Measurements from ENCODE around the gene RASIP1.

RASIP1 gene

GRCh38 chr19:48673436-48674100, 66.8 kb downstream of the RASIP1 start:
- no peaks in the 10 kb centered on the region for H3K36me3 ChIP-seq (ENCODE audit: low read depth)
- no peaks in the 10 kb centered on the region for H3K27me3 ChIP-seq (ENCODE audit: insufficient read depth, poor library complexity, severe bottlenecking)
- H3K9me3 ChIP-seq (ENCODE audit: severe bottlenecking): no peaks in the 10 kb centered on the region
- no peak for DNase-seq (ENCODE audit: low spot score)
- no peak for TF ChIP-seq CTCF (IDR thresholded peaks at IDR 0.05; ENCODE audit: poor library complexity, severe bottlenecking)
- H3K4me3 ChIP-seq (ENCODE audit: severe bottlenecking): no peak overlapping the region
- no peak overlapping the region for H3K27ac ChIP-seq (ENCODE audit: poor library complexity, severe bottlenecking)
- no peak for ATAC-seq (ENCODE audit: low read depth)
- no peaks in the 10 kb centered on the region for H3K4me1 ChIP-seq (ENCODE audit: insufficient read depth, poor library complexity, severe bottlenecking)

- H3K27me3 ChIP-seq (ENCODE audit: insufficient read depth, poor library complexity, severe bottlenecking): no peaks in the 10 kb centered on the region
- H3K9me3 ChIP-seq (ENCODE audit: severe bottlenecking): no peaks in the 10 kb centered on the region
- ATAC-seq (ENCODE audit: low read depth) (no peak), DNase-seq (ENCODE audit: low spot score) (no peak)
- no peak within 1 kb of the TSS for H3K4me3 ChIP-seq (ENCODE audit: severe bottlenecking)
- no peaks in the 10 kb centered on the region for H3K4me1 ChIP-seq (ENCODE audit: insufficient read depth, poor library complexity, severe bottlenecking)
- no peak for TF ChIP-seq CTCF (IDR thresholded peaks at IDR 0.05; ENCODE audit: poor library complexity, severe bottlenecking)
- H3K36me3 ChIP-seq (ENCODE audit: low read depth): no peaks in the 10 kb centered on the region
- no peak within 1 kb of the TSS for H3K27ac ChIP-seq (ENCODE audit: poor library complexity, severe bottlenecking)
Measured at GRCh38 chr19:48672994-48673393, 67.4 kb downstream of the RASIP1 start, which contains the start of gene NTN5. TSS of gene NTN5 (minus strand) at chr19:48673017. CDS start at chr19:48670986, 2,031 bp downstream.

- Histone ChIP-seq H3K36me3 (ENCODE audit: low read depth) (no peaks in the 10 kb centered on the region), H3K4me1 (ENCODE audit: insufficient read depth, poor library complexity, severe bottlenecking) (no peaks in the 10 kb centered on the region), H3K27me3 (ENCODE audit: insufficient read depth, poor library complexity, severe bottlenecking) (no peaks in the 10 kb centered on the region), H3K27ac (ENCODE audit: poor library complexity, severe bottlenecking) (no peak overlapping the region), H3K9me3 (ENCODE audit: severe bottlenecking) (no peaks in the 10 kb centered on the region), H3K4me3 (ENCODE audit: severe bottlenecking) (no peak overlapping the region)
- ATAC-seq (ENCODE audit: low read depth) (no peak), DNase-seq (ENCODE audit: low spot score) (no peak)
- TF ChIP-seq CTCF (IDR thresholded peaks at IDR 0.05; ENCODE audit: poor library complexity, severe bottlenecking): no peak
Measured at GRCh38 chr19:48671446-48671995, 68.9 kb downstream of the RASIP1 start.

GRCh38 chr19:48670699-48671445, 69.5 kb downstream of the RASIP1 start:
- no peak for TF ChIP-seq CTCF (IDR thresholded peaks at IDR 0.05; ENCODE audit: poor library complexity, severe bottlenecking)
- Histone ChIP-seq H3K4me1 (ENCODE audit: insufficient read depth, poor library complexity, severe bottlenecking) (no peaks in the 10 kb centered on the region), H3K4me3 (ENCODE audit: severe bottlenecking) (no peak overlapping the region), H3K27ac (ENCODE audit: poor library complexity, severe bottlenecking) (no peak overlapping the region), H3K36me3 (ENCODE audit: low read depth) (no peaks in the 10 kb centered on the region), H3K9me3 (ENCODE audit: severe bottlenecking) (no peaks in the 10 kb centered on the region), H3K27me3 (ENCODE audit: insufficient read depth, poor library complexity, severe bottlenecking) (no peaks in the 10 kb centered on the region)
- ATAC-seq (ENCODE audit: low read depth) (no peak), DNase-seq (ENCODE audit: low spot score) (no peak)
